Posterior cingulate gyrus (tissue), 11 donors: ENCODE measurements around the gene NDUFS6.
A peak's percentile ranks its signal among the peaks of the same experiment; 100 is the strongest.

ENCODE experiments used
- DNase-seq, 10 donors: peaks; one replicate each; pipeline versions ENCODE4 v3.0.0 to v3.0.0-alpha.2; 2020 to 2021; ENCODE audit warnings: mixed read lengths in 3 of 10
- intact Hi-C: fragments of 100-400 bp; cut with DNase I; formaldehyde crosslinking; loops from one replicate; pipeline ENCODE4 v1.15.1; 2023

The NDUFS6 gene

GRCh38 chr5:1764606-1764960 is 36.6 kb upstream of the NDUFS6 start:
- intact Hi-C loops, result no loop called here

GRCh38 chr5:1765141-1765879 is 35.9 kb upstream of the NDUFS6 start:
- peak in 2 of 10 donors; percentile 61 to 65 for DNase-seq
- intact Hi-C loops, result no loop called here

More at GRCh38 chr5:1764606-1764960, 36.6 kb upstream of the NDUFS6 start:
- peak in 2 of 10 donors; percentile 5 to 19 for DNase-seq

GRCh38 chr5:1765880-1766235 is 35.3 kb upstream of the NDUFS6 start:
- no peak for DNase-seq
- intact Hi-C loops, result no loop called here

DNA sequence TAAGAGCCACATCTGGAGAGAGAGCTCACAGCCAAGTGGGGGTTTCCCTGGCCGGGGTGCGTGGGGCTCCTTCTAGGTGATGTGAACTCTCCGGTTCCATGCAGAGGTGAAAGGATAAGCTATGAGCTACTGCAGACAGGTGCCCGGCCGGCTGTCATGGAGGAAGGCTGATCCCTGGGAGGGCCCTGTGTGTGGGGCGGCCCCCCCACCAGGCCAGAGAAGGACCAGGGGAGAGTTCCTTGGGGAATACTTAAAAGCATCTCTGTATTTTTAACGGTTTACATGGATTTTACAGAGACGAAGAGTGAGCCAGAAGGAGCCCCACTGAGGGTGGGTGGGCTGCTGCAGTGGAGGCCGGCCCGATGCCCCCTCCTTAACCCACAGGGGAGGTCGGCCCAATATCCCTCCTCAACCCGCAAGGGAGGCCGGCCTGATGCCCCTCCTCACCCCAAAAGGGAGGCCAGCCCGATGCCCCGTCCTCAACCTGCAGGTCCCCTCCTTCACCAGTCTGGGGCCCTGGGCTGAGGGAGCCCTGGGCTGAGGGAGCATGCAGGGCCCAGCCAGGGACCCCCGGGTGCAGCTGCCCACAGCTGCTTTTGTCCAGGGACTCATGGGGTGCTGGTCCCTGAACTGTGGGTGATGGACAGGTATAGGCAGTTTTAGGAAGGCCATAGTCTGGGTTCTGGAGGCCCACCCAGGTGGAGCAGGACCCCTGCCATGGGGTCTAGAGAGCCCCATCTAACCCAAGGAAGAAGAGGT is 33.5 kb upstream of the NDUFS6 start:
- intact Hi-C loops, result no loop called here
- DNase-seq, result peak in 2 of 10 donors; percentile 69 to 70

DNA sequence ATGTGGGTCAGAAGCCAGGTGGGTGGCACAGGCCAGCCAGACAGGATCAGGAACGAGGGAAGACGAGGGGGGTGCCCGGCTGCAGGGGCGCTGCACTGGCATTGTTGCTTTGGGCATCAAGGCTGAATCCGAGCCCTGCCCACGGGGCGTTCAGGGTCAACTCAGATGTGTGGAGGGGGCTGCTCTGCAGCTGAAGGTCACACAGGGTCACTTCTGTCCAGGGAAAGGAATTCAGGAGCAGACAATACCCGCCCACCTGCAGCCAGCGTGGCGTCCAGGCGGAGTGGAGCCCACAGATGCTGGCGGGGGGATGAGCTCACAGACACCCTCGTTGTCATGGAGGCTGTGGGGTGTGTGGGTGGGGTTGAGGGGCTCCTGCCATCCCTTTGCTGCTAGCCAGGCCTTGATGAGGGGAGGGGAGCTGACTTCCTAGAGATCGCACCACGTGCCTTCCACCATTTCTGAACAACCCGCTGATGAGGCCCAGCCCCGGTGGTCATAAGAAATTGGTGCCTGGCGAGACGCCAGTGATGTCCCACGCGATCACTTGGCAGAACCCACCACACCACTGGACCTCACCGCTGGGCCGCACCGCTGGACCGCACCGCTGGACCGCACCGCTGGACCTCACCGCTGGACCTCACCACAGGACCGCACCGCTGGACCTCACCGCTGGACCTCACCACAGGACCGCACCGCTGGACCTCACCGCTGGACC is 32.8 kb upstream of the NDUFS6 start:
- intact Hi-C loops, result no loop called here
- peak in 3 of 10 donors; percentile 70 to 82 (median 78) for DNase-seq

DNA sequence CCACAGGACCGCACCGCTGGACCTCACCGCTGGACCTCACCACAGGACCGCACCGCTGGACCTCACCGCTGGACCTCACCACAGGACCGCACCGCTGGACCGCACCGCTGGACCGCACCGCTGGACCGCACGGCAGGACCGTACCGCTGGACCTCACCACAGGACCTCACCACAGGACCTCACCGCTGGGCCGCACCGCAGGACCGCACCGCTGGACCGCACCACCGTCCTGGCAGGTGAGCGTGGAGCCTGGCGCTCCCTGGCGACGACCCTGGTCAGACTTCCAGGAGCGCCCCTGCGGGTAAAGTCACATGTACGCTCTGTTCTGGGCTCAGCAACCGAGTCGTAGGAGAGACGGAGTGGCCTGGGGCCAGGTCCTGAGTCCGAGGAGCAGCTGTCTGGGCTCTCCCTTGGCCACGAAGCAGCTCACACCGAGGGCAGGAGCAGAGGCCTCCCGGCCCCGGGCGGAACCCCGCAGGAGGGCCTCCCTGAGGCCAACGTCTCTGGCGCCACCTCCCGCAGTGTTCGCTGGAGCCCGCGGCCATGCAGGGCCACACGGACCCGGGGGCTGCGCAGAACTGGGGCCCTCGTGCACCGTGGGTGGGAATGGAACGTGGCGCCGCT is 32.1 kb upstream of the NDUFS6 start:
- DNase-seq, result peak in 3 of 10 donors; percentile 64 to 69 (median 67)
- intact Hi-C loops, result no loop called here

GRCh38 chr5:1769752-1770442 is 31.3 kb upstream of the NDUFS6 start:
- intact Hi-C loops, result no loop called here
- DNase-seq, result peak in 3 of 10 donors; percentile 22 to 61 (median 54)

- intact Hi-C loops, result no loop called here
- DNase-seq, result peak in 3 of 10 donors; percentile 9 to 67 (median 52)
These were observed 30.8 kb upstream of the NDUFS6 start for GRCh38 chr5:1770443-1770802.

DNA sequence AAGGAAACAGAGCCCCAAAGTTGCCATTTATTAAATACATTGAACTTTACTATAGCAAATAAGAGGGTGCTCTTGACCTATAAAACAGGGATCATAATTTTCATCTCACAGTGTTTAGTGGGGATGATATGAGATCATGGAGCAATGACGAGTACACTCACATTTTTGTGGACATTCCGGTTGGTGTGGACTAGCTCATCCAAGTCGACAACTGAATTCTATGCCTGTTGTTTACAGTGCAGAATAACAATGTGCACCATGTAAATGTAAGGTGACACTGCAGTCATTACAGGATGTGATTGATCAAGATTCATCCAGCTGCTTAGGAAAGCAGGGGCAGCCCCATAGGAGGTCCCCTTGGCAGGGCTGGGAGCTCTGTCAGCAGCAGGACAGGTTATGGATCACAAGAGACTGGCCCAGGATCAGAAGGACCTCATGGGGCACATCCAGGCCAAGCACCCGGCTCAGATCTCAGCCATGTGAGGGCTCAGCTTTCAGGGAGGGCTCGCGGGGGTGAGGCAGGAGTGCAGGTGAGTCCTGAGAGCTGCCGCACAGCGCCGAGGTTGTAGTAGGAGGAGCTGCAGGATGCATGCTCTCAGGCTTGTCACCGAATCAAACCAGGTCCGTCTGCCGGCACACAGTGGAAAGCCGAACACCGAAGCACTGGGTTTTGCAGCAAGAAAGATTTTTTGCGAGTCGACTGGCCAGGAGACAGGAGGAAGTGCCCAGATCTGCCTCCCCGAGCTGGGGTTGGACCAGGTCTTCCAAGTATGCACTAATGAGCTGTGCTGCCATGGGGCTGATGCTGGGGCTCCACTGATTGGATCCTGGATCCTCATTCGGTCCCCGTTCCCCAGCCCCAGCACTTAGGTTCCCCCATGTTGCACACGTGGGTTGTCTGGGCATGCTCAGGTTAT is 29.8 kb upstream of the NDUFS6 start:
- DNase-seq, result peak in 3 of 10 donors; percentile 54 to 72 (median 60)
- intact Hi-C loops, result no loop called here

DNA sequence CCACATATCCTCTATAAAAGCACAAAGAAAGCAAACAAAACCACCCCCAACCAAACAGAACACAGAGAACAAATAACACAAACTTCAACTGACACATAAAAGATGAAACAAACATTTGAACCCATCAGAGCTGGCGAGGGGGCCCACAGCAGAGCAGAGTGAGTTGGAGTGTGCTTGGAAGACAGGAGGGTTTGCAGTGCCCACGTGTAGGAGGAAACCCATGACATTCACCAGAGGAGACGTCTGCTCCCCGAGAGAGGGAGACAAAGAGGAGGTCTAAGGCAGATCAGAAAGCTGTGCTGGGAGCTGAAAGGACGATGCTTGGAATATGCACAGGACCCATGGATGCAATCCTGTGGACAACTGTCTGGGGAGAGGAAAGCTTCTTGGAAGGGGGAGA is 28.6 kb upstream of the NDUFS6 start:
- intact Hi-C loops, result no loop called here

GRCh38 chr5:1776831-1777230 is 24.4 kb upstream of the NDUFS6 start:
- intact Hi-C loops, result no loop called here
- peak in 2 of 10 donors; percentile 29 to 59 for DNase-seq

More for the DNA sequence above, 28.6 kb upstream of the NDUFS6 start:
- DNase-seq, result no peak

- DNase-seq, result peak in 3 of 10 donors; percentile 45 to 80 (median 58)
- intact Hi-C loops, result no loop called here
These were observed 23.7 kb upstream of the NDUFS6 start for GRCh38 chr5:1777281-1778137.

DNA sequence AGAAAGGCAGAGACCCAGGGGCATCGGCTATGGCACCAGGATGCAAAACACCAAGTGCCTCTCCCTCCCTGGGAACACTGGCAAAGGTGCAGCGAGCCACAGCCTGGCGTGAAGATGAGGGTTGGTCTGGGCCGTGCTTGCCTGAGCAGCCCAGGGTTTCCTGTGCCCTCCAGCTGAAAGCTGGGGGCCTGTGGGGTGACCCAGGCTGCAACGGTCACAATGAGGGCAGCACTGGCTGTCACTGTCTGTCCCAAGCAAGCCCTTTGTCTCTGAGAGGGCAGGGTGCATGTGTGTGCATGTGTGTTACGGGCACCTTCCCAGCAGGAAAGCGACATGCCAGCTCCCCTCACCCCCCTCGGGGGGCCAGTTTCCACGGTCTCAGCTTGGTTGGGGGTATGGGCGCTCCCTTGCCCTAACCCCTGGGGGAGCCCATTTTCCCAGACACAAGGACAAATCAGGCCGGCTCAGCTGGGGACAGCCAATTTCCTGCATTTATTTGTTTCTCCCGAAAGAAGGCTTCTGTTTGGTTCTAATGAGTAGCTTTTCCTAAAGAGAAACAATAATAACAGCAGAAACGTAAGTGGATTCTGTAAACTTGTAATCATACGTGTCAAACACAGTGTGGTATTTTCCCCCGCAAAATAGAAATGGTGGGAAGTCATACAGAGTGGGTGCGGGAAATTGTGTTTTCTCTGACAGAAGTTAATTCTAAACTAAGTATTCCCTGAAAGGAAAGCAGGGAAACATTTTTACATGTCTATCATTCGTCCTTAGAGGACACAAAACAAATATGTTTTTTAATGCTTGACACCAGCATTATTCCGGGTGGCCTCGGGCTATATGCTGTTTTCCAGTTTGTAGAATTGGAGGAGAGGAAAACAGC is 22.8 kb upstream of the NDUFS6 start:
- intact Hi-C loops, result no loop called here
- peak in 1 of 10 donors; percentile 41 for DNase-seq

DNA sequence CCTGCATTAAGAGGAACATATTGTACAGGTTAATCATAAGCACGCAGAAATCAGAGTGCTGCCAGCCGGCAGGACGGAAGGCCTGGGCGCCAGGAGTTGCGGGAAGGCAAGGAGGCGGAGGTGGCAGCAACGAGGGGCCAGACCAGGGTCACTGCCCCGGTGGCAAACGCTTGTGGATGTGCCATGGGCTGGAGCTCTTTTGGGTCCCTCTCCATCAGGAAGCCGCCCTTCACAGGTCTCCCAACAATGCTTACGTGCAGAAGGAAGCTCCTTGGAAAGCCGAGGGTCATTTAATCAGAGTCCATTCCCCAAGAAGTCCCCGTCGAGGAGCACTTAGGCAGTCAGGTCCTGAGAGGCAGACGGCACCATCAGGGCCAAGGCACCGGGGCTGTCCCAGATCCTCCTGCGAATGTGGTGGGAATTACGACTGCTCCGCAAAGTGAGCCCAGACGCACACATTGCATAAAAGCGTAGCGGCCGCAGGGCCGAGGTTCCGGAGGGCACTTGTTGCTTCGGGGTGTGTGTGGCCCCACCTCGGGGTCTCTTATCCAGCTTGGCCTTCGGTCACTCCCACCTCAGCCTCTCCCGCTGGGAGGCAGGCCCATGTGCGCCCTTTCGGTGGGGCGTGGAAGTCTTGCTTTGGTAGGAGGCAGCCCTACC is 22.1 kb upstream of the NDUFS6 start:
- DNase-seq, result peak in 3 of 10 donors; percentile 48 to 79 (median 62)

GRCh38 chr5:1779782-1780613 is 21.2 kb upstream of the NDUFS6 start:
- intact Hi-C loops, result no loop called here
- peak in 2 of 10 donors; percentile 64 to 73 for DNase-seq

More for the DNA sequence above, 22.1 kb upstream of the NDUFS6 start:
- intact Hi-C loops, result no loop called here

DNA sequence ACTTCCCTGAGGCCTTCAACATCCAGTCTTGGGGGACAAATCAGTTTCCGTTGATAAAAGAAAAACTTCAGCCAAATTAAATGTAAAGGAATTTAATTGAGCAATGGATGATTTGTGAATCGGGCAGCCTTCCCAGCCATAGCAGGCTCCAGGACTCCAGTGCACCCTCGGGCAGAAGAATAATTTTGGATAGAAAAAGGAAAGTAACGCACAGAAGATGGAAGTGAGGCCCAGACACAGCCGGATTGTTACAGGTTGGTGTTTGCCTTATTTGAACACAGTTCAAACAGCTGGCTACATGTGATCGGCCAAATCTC is 20.6 kb upstream of the NDUFS6 start:
- intact Hi-C loops, result no loop called here
- DNase-seq, result peak in 1 of 10 donors; percentile 21
